Measurements from ENCODE around the gene PLXNA4. TPM values are rescaled to one million over a fixed set of nuclear protein-coding genes. Genes with fewer than 3 reads are reported as not detected.

PLXNA4 gene
- total and polyA plus RNA-seq, 2 experiments from 2014 or later = 0.08 to 0.80 TPM

DNA sequence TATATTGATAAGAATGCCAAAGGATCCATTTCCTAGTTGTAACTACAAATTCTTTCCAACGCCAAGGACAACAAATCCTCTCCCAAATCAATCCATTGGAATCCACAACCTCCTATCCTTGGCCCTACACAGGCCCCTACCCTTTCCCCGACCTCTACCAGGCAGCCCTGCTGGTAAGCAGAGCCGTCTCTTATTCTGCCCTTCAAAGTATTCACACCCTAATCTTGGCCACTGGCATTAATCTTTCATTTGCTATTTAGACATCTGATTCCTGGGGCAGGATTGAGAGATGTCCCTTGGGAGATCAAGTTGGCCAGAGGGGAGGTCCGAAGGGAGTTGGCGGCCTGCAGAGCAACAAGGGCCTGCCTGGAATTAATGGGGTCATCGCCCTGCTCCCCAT is 161.4 kb downstream of the PLXNA4 start:
- Histone ChIP-seq H3K27ac (ENCODE audit: low read depth) (no peak overlapping the region), H3K4me2 (no peak overlapping the region), H3K4me1 (ENCODE audit: insufficient read depth) (no peaks in the 10 kb centered on the region), H3F3A (replicated peaks; ENCODE audit: low read depth) (no peaks in the 10 kb centered on the region), H4K20me1 (replicated peaks; ENCODE audit: insufficient read depth) (no peaks in the 10 kb centered on the region), H3K4me3 (no peak overlapping the region), H3K79me2 (replicated peaks; ENCODE audit: insufficient read depth) (no peaks in the 10 kb centered on the region), H2AFZ (no peak overlapping the region), H3K27me3 (ENCODE audit: insufficient read depth) (no peaks in the 10 kb centered on the region), H3K36me3 (ENCODE audit: insufficient read depth) (no peaks in the 10 kb centered on the region), H3K9me2 (ENCODE audit: insufficient read depth) (no peaks in the 10 kb centered on the region)
- H3K4me3 Mint-ChIP-seq = no peak overlapping the region
- TF ChIP-seq EZH2phosphoT487 (IDR thresholded peaks at IDR 0.05; ENCODE audit: unreplicated experiment) = no peak
- no peak for TF ChIP-seq ZNF114 (CRISPR knock-in tag; IDR thresholded peaks at IDR 0.05)
- TF ChIP-seq, protein P1, sequence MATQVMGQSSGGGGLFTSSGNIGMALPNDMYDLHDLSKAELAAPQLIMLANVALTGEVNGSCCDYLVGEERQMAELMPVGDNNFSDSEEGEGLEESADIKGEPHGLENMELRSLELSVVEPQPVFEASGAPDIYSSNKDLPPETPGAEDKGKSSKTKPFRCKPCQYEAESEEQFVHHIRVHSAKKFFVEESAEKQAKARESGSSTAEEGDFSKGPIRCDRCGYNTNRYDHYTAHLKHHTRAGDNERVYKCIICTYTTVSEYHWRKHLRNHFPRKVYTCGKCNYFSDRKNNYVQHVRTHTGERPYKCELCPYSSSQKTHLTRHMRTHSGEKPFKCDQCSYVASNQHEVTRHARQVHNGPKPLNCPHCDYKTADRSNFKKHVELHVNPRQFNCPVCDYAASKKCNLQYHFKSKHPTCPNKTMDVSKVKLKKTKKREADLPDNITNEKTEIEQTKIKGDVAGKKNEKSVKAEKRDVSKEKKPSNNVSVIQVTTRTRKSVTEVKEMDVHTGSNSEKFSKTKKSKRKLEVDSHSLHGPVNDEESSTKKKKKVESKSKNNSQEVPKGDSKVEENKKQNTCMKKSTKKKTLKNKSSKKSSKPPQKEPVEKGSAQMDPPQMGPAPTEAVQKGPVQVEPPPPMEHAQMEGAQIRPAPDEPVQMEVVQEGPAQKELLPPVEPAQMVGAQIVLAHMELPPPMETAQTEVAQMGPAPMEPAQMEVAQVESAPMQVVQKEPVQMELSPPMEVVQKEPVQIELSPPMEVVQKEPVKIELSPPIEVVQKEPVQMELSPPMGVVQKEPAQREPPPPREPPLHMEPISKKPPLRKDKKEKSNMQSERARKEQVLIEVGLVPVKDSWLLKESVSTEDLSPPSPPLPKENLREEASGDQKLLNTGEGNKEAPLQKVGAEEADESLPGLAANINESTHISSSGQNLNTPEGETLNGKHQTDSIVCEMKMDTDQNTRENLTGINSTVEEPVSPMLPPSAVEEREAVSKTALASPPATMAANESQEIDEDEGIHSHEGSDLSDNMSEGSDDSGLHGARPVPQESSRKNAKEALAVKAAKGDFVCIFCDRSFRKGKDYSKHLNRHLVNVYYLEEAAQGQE (IDR thresholded peaks at IDR 0.05; ENCODE audit: unreplicated experiment) = no peak
- no peak for TF ChIP-seq NANOG (IDR thresholded peaks at IDR 0.05; ENCODE audit: borderline replicate concordance)
- TF ChIP-seq EZH2 (IDR thresholded peaks at IDR 0.05; ENCODE audit: low read depth, unreplicated experiment) = no peak
- TF ChIP-seq, protein P2, sequence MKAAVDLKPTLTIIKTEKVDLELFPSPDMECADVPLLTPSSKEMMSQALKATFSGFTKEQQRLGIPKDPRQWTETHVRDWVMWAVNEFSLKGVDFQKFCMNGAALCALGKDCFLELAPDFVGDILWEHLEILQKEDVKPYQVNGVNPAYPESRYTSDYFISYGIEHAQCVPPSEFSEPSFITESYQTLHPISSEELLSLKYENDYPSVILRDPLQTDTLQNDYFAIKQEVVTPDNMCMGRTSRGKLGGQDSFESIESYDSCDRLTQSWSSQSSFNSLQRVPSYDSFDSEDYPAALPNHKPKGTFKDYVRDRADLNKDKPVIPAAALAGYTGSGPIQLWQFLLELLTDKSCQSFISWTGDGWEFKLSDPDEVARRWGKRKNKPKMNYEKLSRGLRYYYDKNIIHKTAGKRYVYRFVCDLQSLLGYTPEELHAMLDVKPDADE (IDR thresholded peaks at IDR 0.05) = no peak
- peaks cover 12% of the 10 kb centered on the region for H3K4me1 Mint-ChIP-seq
- no peaks in the 10 kb centered on the region for H3K27me3 Mint-ChIP-seq (ENCODE audit: insufficient read depth, low read depth, poor library complexity)
- no peaks in the 10 kb centered on the region; the same call in 2 of the 3 replicates for H3K36me3 Mint-ChIP-seq (ENCODE audit: low read depth)
- no peak for ATAC-seq
- no peaks in the 10 kb centered on the region for H3K9me3 Mint-ChIP-seq
- H3K27ac Mint-ChIP-seq = no peak overlapping the region
- no peak for DNase-seq (ENCODE audit: low spot score)

DNA sequence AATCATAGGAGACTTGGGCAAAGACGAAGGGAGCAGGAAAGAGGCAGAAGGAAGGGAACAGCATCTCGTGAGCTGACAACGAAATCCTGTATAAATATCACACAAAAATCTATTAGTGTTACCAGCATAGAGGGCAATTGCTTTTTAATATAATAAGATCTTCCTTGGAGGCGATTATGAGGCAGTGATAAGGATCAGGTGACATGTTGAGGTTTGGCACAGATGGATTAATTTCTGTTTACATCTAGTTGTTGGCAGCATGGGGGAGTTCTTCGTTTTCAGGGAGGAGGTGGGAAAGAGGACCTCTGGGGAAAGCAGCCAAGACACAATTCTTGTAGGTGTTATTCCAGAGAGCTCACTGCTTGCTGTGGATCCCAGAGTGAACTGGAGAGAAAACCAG is 163.8 kb downstream of the PLXNA4 start:
- Mint-ChIP-seq H3K27me3 (ENCODE audit: insufficient read depth, low read depth, poor library complexity) (no peaks in the 10 kb centered on the region), H3K4me3 (no peak overlapping the region), H3K27ac (no peak overlapping the region), H3K36me3 (ENCODE audit: low read depth) (no peaks in the 10 kb centered on the region; the same call in 2 of the 3 replicates), H3K9me3 (no peaks in the 10 kb centered on the region), H3K4me1 (peaks cover 16% of the 10 kb centered on the region)
- Histone ChIP-seq H2AFZ (no peak overlapping the region), H3K4me1 (ENCODE audit: insufficient read depth) (no peaks in the 10 kb centered on the region), H3F3A (replicated peaks; ENCODE audit: low read depth) (no peaks in the 10 kb centered on the region), H3K27me3 (ENCODE audit: insufficient read depth) (no peaks in the 10 kb centered on the region), H3K9me2 (ENCODE audit: insufficient read depth) (0 out of 2 replicates have a peak, but pooled peaks cover 3% of the 10 kb centered on the region), H3K79me2 (replicated peaks; ENCODE audit: insufficient read depth) (no peaks in the 10 kb centered on the region), H3K27ac (ENCODE audit: low read depth) (no peak overlapping the region), H4K20me1 (replicated peaks; ENCODE audit: insufficient read depth) (no peaks in the 10 kb centered on the region), H3K4me2 (no peak overlapping the region), H3K4me3 (no peak overlapping the region), H3K36me3 (ENCODE audit: insufficient read depth) (no peaks in the 10 kb centered on the region)
- ATAC-seq (no peak), DNase-seq (ENCODE audit: low spot score) (no peak)
- TF ChIP-seq STAT1 (IDR thresholded peaks at IDR 0.05; ENCODE audit: unreplicated experiment) (no peak), NANOG (IDR thresholded peaks at IDR 0.05; ENCODE audit: borderline replicate concordance) (no peak), EZH2phosphoT487 (IDR thresholded peaks at IDR 0.05; ENCODE audit: unreplicated experiment) (no peak), EZH2 (IDR thresholded peaks at IDR 0.05; ENCODE audit: low read depth, unreplicated experiment) (no peak), ZNF114 (CRISPR knock-in tag; IDR thresholded peaks at IDR 0.05) (no peak), CREB1 (CRISPR knock-in tag; IDR thresholded peaks at IDR 0.05; ENCODE audit: low read depth) (no peak)
- TF ChIP-seq, protein P1 (IDR thresholded peaks at IDR 0.05; ENCODE audit: unreplicated experiment) = no peak
- TF ChIP-seq, protein P3, sequence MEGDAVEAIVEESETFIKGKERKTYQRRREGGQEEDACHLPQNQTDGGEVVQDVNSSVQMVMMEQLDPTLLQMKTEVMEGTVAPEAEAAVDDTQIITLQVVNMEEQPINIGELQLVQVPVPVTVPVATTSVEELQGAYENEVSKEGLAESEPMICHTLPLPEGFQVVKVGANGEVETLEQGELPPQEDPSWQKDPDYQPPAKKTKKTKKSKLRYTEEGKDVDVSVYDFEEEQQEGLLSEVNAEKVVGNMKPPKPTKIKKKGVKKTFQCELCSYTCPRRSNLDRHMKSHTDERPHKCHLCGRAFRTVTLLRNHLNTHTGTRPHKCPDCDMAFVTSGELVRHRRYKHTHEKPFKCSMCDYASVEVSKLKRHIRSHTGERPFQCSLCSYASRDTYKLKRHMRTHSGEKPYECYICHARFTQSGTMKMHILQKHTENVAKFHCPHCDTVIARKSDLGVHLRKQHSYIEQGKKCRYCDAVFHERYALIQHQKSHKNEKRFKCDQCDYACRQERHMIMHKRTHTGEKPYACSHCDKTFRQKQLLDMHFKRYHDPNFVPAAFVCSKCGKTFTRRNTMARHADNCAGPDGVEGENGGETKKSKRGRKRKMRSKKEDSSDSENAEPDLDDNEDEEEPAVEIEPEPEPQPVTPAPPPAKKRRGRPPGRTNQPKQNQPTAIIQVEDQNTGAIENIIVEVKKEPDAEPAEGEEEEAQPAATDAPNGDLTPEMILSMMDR (conservative IDR thresholded peaks at IDR 0.05; ENCODE audit: low read depth in 2 of 2) = no peak
- TF ChIP-seq, protein P2 (IDR thresholded peaks at IDR 0.05) = no peak

All from GM23338 (cell line).